Caco-2 (cell line): ENCODE data around the gene BRAP. TPM values are rescaled to one million over a fixed set of nuclear protein-coding genes. Genes with fewer than 3 reads are reported as not detected.

Experiments
- BruUV-seq: library from RNA; stranded (reverse); fragments of 400-500 nt; replicated peaks from 2 replicates; lab custom pipeline; 2021; lab: Mats Ljungman, UMichigan
- CTCF ChIA-PET: fragments of 300-600 bp; sonication (Branson Sonifier 250); formaldehyde crosslinking; loops from one replicate; lab custom pipeline; 2022; ENCODE audit warnings: antibody characterized with exemption; lab: Charles Lee
- POLR2A ChIA-PET: fragments of 300-600 bp; sonication (Branson Sonifier 250); formaldehyde crosslinking; loops from one replicate; lab custom pipeline; 2022; ENCODE audit warnings: antibody characterized with exemption; lab: Charles Lee
- DNase-seq, 2 experiments: peaks; one replicate each; pipeline versions ENCODE4 v3.0.0 to v3.0.0-alpha.2; 2020 to 2022
- H3K27me3 ChIP-seq: replicated peaks from 2 replicates; pipeline ENCODE4 v1.6.0; 2011; ENCODE audit warnings: low read length; ENCODE audit not compliant: control insufficient read depth, insufficient read depth
- H3K36me3 ChIP-seq: 2 replicates; pipeline ENCODE4 v1.5.1; 2011; ENCODE audit warnings: low read length; ENCODE audit not compliant: control insufficient read depth, insufficient read depth
- H3K4me1 ChIP-seq: fragments of 250-450 bp; sonication (Bioruptor Pico); 2 replicates; pipeline ENCODE4 v1.5.1; 2020; ENCODE audit warnings: mild to moderate bottlenecking
- H3K4me3 ChIP-seq: 2 replicates; pipeline ENCODE4 v1.5.1; 2011; ENCODE audit warnings: low read depth, mild to moderate bottlenecking, control low read depth, low read length
- H3K9me3 ChIP-seq: fragments of 250-450 bp; sonication (Bioruptor Pico); 2 replicates; pipeline ENCODE4 v1.5.1; 2020; ENCODE audit warnings: mild to moderate bottlenecking, moderate library complexity
- H3K27ac Mint-ChIP-seq: one replicate; pipeline ENCODE4 v1.8.0; 2022; ENCODE audit warnings: mixed read lengths; ENCODE audit not compliant: unreplicated experiment
- H3K27me3 Mint-ChIP-seq: one replicate; pipeline ENCODE4 v1.8.0; 2022; ENCODE audit warnings: mixed read lengths; ENCODE audit not compliant: insufficient read depth, unreplicated experiment
- H3K36me3 Mint-ChIP-seq: one replicate; pipeline ENCODE4 v1.8.0; 2022; ENCODE audit warnings: mild to moderate bottlenecking, mixed read lengths; ENCODE audit not compliant: insufficient read depth, unreplicated experiment
- H3K4me1 Mint-ChIP-seq: one replicate; pipeline ENCODE4 v1.8.0; 2022; ENCODE audit warnings: low read depth, mixed read lengths; ENCODE audit not compliant: unreplicated experiment
- H3K4me3 Mint-ChIP-seq: one replicate; pipeline ENCODE4 v1.8.0; 2022; ENCODE audit warnings: mild to moderate bottlenecking, moderate library complexity, mixed read lengths; ENCODE audit not compliant: unreplicated experiment
- H3K9me3 Mint-ChIP-seq: one replicate; pipeline ENCODE4 v1.8.0; 2022; ENCODE audit warnings: mixed read lengths; ENCODE audit not compliant: unreplicated experiment
- CTCF ChIP-seq, 2 experiments: fragments of 200-600 bp in 1 of 2; IDR thresholded peaks; 1 replicate in 1 of 2; 2 replicates in 1 of 2; pipeline versions ENCODE4 v1.5.1 to v1.8.0; 2011 to 2022; ENCODE audit warnings: antibody characterized with exemption in 1 of 2, control low read depth in 1 of 2, inconsistent platforms in 1 of 2, low read depth in 1 of 2, low read length in 1 of 2, mild to moderate bottlenecking in 1 of 2, moderate library complexity in 1 of 2; ENCODE audit not compliant: insufficient read depth in 1 of 2, severe bottlenecking in 1 of 2, unreplicated experiment in 1 of 2
- intact Hi-C: fragments of 100-400 bp; cut with micrococcal nuclease; formaldehyde crosslinking; loops from one replicate; pipeline ENCODE4 v1.10.0; 2022; ENCODE audit not compliant: unreplicated experiment
- total RNA-seq: library from RNA; stranded (reverse); gene quantifications from 2 replicates; pipeline ENCODE4 v1.2.3, GENCODE V29; 2022

The BRAP gene
- total RNA-seq, 1 experiment from 2014 or later: 24.6 TPM

DNA sequence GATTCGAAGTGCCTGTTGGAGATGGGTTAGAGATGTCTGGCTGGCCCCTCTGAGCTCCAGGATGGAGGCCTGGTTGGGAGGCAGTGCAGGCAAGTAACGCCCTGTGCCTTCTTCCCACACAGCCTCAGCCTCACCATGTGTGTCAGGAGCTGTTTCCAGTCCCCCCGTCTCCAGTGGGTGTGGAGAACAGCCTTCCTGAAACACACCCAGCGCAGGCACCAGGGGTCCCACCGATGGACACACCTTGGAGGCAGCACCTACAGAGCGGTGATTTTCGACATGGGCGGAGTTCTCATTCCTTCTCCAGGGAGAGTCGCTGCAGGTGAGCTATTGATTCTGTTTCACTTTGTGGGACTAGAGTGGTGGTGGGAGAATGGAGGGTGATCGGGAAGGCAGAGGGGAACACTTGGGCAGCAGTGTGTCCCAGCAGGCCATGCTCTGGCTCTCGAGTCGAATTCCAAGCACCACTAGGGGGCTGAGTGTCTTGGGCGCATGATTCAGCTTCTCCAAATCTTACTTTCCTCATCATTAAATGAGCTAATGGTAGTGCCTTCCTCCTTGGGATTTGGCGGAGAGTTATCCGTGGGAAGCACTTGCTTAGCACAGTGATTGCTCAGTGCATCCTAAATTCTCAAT is 6.9 kb upstream of the BRAP start:
- H3K27me3 Mint-ChIP-seq: no peaks in the 10 kb centered on the region
- H3K4me1 Mint-ChIP-seq: no peaks in the 10 kb centered on the region
- Histone ChIP-seq H3K36me3 (no peaks in the 10 kb centered on the region; the same call in 1 of the 2 replicates), H3K4me1 (no peaks in the 10 kb centered on the region), H3K27me3 (no peaks in the 10 kb centered on the region), H3K9me3 (no peaks in the 10 kb centered on the region), H3K4me3 (no peak overlapping the region)
- no TSS peak for BruUV-seq
- H3K4me3 Mint-ChIP-seq: no peak overlapping the region
- H3K9me3 Mint-ChIP-seq: no peaks in the 10 kb centered on the region
- ChIA-PET CTCF (interaction anchor here (1.7 kb wide), 1 partner anchor 120 kb away, joined by 7 read pairs; no protein-coding TSS in a partner anchor), POLR2A (interaction anchor here (0.6 kb wide), 1 partner anchor 24 kb away, joined by 3 read pairs; no protein-coding TSS in a partner anchor)
- H3K36me3 Mint-ChIP-seq: peaks cover 9% of the 10 kb centered on the region
- DNase-seq: peak in 1 of 2 experiments; percentile 21
- TF ChIP-seq CTCF (IDR thresholded peaks at IDR 0.05; ENCODE audit: insufficient read depth in 1 of 2, low read depth in 1 of 2, low read length in 1 of 2, severe bottlenecking in 1 of 2, unreplicated experiment in 1 of 2): peak; percentile 36 to 42
- no peak overlapping the region for H3K27ac Mint-ChIP-seq
- intact Hi-C loops: no loop called here

- CTCF ChIA-PET: interaction anchor here (0.6 kb wide), 1 partner anchor 69 kb away, joined by 5 read pairs; no protein-coding TSS in a partner anchor
- no peak overlapping the region for H3K27ac Mint-ChIP-seq
Observed at GRCh38 chr12:111691262-111691661, 5.5 kb upstream of the BRAP start.

DNA sequence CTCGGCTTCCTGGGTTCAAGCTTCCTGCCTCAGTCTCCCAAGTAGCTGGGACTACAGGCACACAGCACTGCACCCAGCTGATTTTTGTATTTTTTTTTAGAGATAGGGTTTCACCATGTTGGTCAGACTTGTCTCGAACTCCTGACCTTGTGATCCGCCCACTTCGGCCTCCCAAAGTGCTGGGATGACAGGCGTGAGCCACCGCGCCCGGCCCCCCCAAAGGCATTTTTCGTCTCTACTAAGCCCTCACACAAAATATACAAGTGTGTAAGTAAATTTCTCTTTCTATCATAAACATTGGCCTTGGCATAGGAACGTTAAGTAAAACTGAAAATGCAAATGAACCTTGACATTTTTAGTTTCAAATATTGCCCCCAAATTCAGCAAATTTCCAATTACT is 2.2 kb upstream of the BRAP start:
- H3K9me3 Mint-ChIP-seq: no peaks in the 10 kb centered on the region
- POLR2A ChIA-PET: no interaction called here

More at GRCh38 chr12:111691262-111691661, 5.5 kb upstream of the BRAP start:
- Histone ChIP-seq H3K36me3 (no peaks in the 10 kb centered on the region; the same call in 1 of the 2 replicates), H3K4me1 (no peaks in the 10 kb centered on the region; the same call in 1 of the 2 replicates), H3K27me3 (no peaks in the 10 kb centered on the region), H3K4me3 (no peak overlapping the region), H3K9me3 (no peaks in the 10 kb centered on the region)
- Mint-ChIP-seq H3K36me3 (peaks cover 12% of the 10 kb centered on the region), H3K27me3 (no peaks in the 10 kb centered on the region), H3K4me1 (peaks cover 13% of the 10 kb centered on the region), H3K9me3 (no peaks in the 10 kb centered on the region), H3K4me3 (no peak overlapping the region)
- TF ChIP-seq CTCF (IDR thresholded peaks at IDR 0.05; ENCODE audit: insufficient read depth in 1 of 2, low read depth in 1 of 2, low read length in 1 of 2, severe bottlenecking in 1 of 2, unreplicated experiment in 1 of 2): no peak
- intact Hi-C loops: no loop called here
- POLR2A ChIA-PET: no interaction called here
- BruUV-seq: no TSS peak
- DNase-seq: no peak

More for the DNA sequence above, 2.2 kb upstream of the BRAP start:
- CTCF ChIA-PET: no interaction called here
- Histone ChIP-seq H3K27me3 (no peaks in the 10 kb centered on the region), H3K36me3 (no peaks in the 10 kb centered on the region; the same call in 1 of the 2 replicates), H3K4me3 (no peak overlapping the region), H3K4me1 (peaks cover 9% of the 10 kb centered on the region; the same call in 1 of the 2 replicates), H3K9me3 (no peaks in the 10 kb centered on the region)
- intact Hi-C loops: loop anchor here (2.0 to 10.0 kb wide), 3 partner anchors 53 to 125 kb away; no protein-coding TSS in a partner anchor
- no TSS peak for BruUV-seq
- H3K4me1 Mint-ChIP-seq: peaks cover 21% of the 10 kb centered on the region
- no peak overlapping the region for H3K4me3 Mint-ChIP-seq
- peaks cover 26% of the 10 kb centered on the region for H3K36me3 Mint-ChIP-seq
- H3K27me3 Mint-ChIP-seq: no peaks in the 10 kb centered on the region
- TF ChIP-seq CTCF (IDR thresholded peaks at IDR 0.05; ENCODE audit: insufficient read depth in 1 of 2, low read depth in 1 of 2, low read length in 1 of 2, severe bottlenecking in 1 of 2, unreplicated experiment in 1 of 2): no peak
- DNase-seq: no peak
- no peak overlapping the region for H3K27ac Mint-ChIP-seq
